Thymus (tissue), 11 donors: ENCODE measurements around the gene ZBTB22. TPM values are rescaled to one million over a fixed set of nuclear protein-coding genes. Genes with fewer than 3 reads are reported as not detected.

Experiments
- DNase-seq, 9 donors: peaks; one replicate each; pipeline ENCODE4 v3.0.0-alpha.2; 2013; ENCODE audit warnings: low spot score in 9 of 9, low read depth in 6 of 9, missing footprints in 1 of 9
- H3K27ac ChIP-seq, 2 donors: one replicate each; pipeline ENCODE4 v1.5.1; 2013; ENCODE audit warnings: control low read depth in 1 of 2, low read depth in 1 of 2, low read length in 1 of 2, mild to moderate bottlenecking in 1 of 2, moderate library complexity in 1 of 2
- H3K27me3 ChIP-seq, 2 donors: one replicate each; pipeline ENCODE4 v1.5.1; 2013; ENCODE audit warnings: low read length in 1 of 2; ENCODE audit not compliant: control insufficient read depth in 2 of 2, insufficient read depth in 1 of 2
- H3K36me3 ChIP-seq, 2 donors: one replicate each; pipeline ENCODE4 v1.5.1; 2013; ENCODE audit warnings: low read length in 1 of 2, mild to moderate bottlenecking in 1 of 2, moderate library complexity in 1 of 2; ENCODE audit not compliant: control insufficient read depth in 2 of 2, insufficient read depth in 2 of 2
- H3K4me1 ChIP-seq, 2 donors: one replicate each; pipeline ENCODE4 v1.5.1; 2013; ENCODE audit warnings: low read length in 2 of 2; ENCODE audit not compliant: control insufficient read depth in 2 of 2, insufficient read depth in 2 of 2
- H3K4me3 ChIP-seq, 2 donors: one replicate each; pipeline ENCODE4 v1.5.1; 2013; ENCODE audit warnings: low read length in 2 of 2, control low read depth in 1 of 2, mild to moderate bottlenecking in 1 of 2
- H3K9me3 ChIP-seq, 2 donors: one replicate each; pipeline ENCODE4 v1.5.1; 2013; ENCODE audit warnings: low read length in 1 of 2, mild to moderate bottlenecking in 1 of 2; ENCODE audit not compliant: control insufficient read depth in 2 of 2, insufficient read depth in 1 of 2
- WGBS: extraction: QIAGEN DNeasy Blood & Tissue Kit; methylation state at CpG from one replicate; pipeline ENCODE4 v1.1.7; 2013; 5-methylcytosine and 5-hydroxymethylcytosine counted together
- polyA plus RNA-seq: library from polyadenylated mRNA; stranded (reverse); fragments of 200-250 nt; gene quantifications from one replicate; pipeline ENCODE4 v1.2.3, GENCODE V29; 2013
- total RNA-seq: library from RNA; stranded (reverse); fragments of 120-200 nt; gene quantifications from one replicate; pipeline ENCODE4 v1.2.4, GENCODE V29; 2013
- donor health status: healthy.

ZBTB22 gene
- total and polyA plus RNA-seq, 2 donors: 10.3 to 15.5 TPM

GRCh38 chr6:33313105-33313708 lies 4.3 kb downstream of the ZBTB22 start:
- Histone ChIP-seq H3K27ac (peak overlapping the region; percentile 92 to 98), H3K4me3 (peak overlapping the region; percentile 65 to 94), H3K9me3 (peaks cover 0 to 4% of the 10 kb centered on the region in 2 donors), H3K4me1 (peaks cover 16 to 36% of the 10 kb centered on the region in 2 donors), H3K36me3 (peaks cover 6 to 32% of the 10 kb centered on the region in 2 donors), H3K27me3 (no peaks in the 10 kb centered on the region)
- peak in 4 of 9 donors; percentile 33 to 69 (median 44) for DNase-seq
- WGBS: under 1% methylated on average over 33 of the region's 33 CpGs

- peaks cover 0 to 4% of the 10 kb centered on the region in 2 donors for H3K9me3 ChIP-seq
- peaks cover 8 to 33% of the 10 kb centered on the region in 2 donors for H3K36me3 ChIP-seq
- H3K27me3 ChIP-seq: no peaks in the 10 kb centered on the region
- peaks cover 16 to 34% of the 10 kb centered on the region in 2 donors for H3K4me1 ChIP-seq
- H3K4me3 ChIP-seq: peak overlapping the region; percentile 65 to 94
- peak overlapping the region; percentile 92 to 98 for H3K27ac ChIP-seq
- DNase-seq: peak in 7 of 9 donors; percentile 62 to 92 (median 79)
- WGBS: 20% methylated on average over 29 of the region's 29 CpGs
Measured at GRCh38 chr6:33312361-33313104, 5.0 kb downstream of the ZBTB22 start.

- DNase-seq: no peak
- H3K4me3 ChIP-seq: no peak overlapping the region
- H3K4me1 ChIP-seq: no peaks in the 10 kb centered on the region
- no peaks in the 10 kb centered on the region for H3K9me3 ChIP-seq
- WGBS: 96% methylated on average over 4 of the region's 4 CpGs
- H3K36me3 ChIP-seq: peaks cover 40 to 70% of the 10 kb centered on the region in 2 donors
- H3K27ac ChIP-seq: no peak overlapping the region
- H3K27me3 ChIP-seq: no peaks in the 10 kb centered on the region
Measured at GRCh38 chr6:33306356-33306755, 11.2 kb downstream of the ZBTB22 start.

- Histone ChIP-seq H3K4me1 (peaks cover under 1 to 5% of the 10 kb centered on the region in 2 donors), H3K27me3 (no peaks in the 10 kb centered on the region), H3K36me3 (peaks cover 38 to 63% of the 10 kb centered on the region in 2 donors), H3K27ac (no peak overlapping the region), H3K4me3 (no peak overlapping the region), H3K9me3 (no peaks in the 10 kb centered on the region)
- no peak for DNase-seq
- 97% methylated on average over 8 of the region's 8 CpGs for WGBS
Measured at GRCh38 chr6:33305052-33305451, 12.5 kb downstream of the ZBTB22 start.

- 97% methylated on average over 16 of the region's 16 CpGs for WGBS
- Histone ChIP-seq H3K9me3 (no peaks in the 10 kb centered on the region), H3K36me3 (peaks cover 38 to 58% of the 10 kb centered on the region in 2 donors), H3K27me3 (no peaks in the 10 kb centered on the region), H3K4me1 (peaks cover 3 to 11% of the 10 kb centered on the region in 2 donors), H3K4me3 (no peak overlapping the region), H3K27ac (no peak overlapping the region)
- no peak for DNase-seq
Measured at GRCh38 chr6:33304216-33304615, 13.3 kb downstream of the ZBTB22 start.

- WGBS: over 99% methylated on average over 3 of the region's 3 CpGs
- Histone ChIP-seq H3K36me3 (peaks cover 37 to 49% of the 10 kb centered on the region in 2 donors), H3K27ac (no peak overlapping the region)
Measured at GRCh38 chr6:33301877-33302276, 15.7 kb downstream of the ZBTB22 start.

GRCh38 chr6:33299237-33299944 lies 18.2 kb downstream of the ZBTB22 start:
- Histone ChIP-seq H3K27ac (peak overlapping the region; percentile 99 to 100), H3K9me3 (peaks cover 0 to 3% of the 10 kb centered on the region in 2 donors), H3K36me3 (peaks cover 42 to 49% of the 10 kb centered on the region in 2 donors), H3K27me3 (no peaks in the 10 kb centered on the region), H3K4me1 (peaks cover 14 to 24% of the 10 kb centered on the region in 2 donors), H3K4me3 (peak overlapping the region; percentile 97 to 98)
- DNase-seq: peak; percentile 83 to 97 (median 91)
- under 1% methylated on average over 54 of the region's 54 CpGs for WGBS

More at GRCh38 chr6:33301877-33302276, 15.7 kb downstream of the ZBTB22 start:
- Histone ChIP-seq H3K27me3 (no peaks in the 10 kb centered on the region), H3K4me1 (peaks cover 12 to 24% of the 10 kb centered on the region in 2 donors), H3K9me3 (no peaks in the 10 kb centered on the region), H3K4me3 (no peak overlapping the region)
- no peak for DNase-seq

GRCh38 chr6:33298773-33299236 lies 18.7 kb downstream of the ZBTB22 start, which contains the start of gene RGL2:
TSS of gene RGL2 (minus strand) at chr6:33298942. CDS start at chr6:33298610, 332 bp downstream.
- no peaks in the 10 kb centered on the region for H3K27me3 ChIP-seq
- peaks cover 0 to 3% of the 10 kb centered on the region in 2 donors for H3K9me3 ChIP-seq
- H3K36me3 ChIP-seq: peaks cover 42 to 49% of the 10 kb centered on the region in 2 donors
- H3K27ac ChIP-seq: peak within 1 kb of the TSS; percentile 99 to 100
- WGBS: under 1% methylated on average over 34 of the region's 34 CpGs
- peaks cover 14 to 24% of the 10 kb centered on the region in 2 donors for H3K4me1 ChIP-seq
- peak within 1 kb of the TSS; percentile 97 to 98 for H3K4me3 ChIP-seq
- DNase-seq: peak in 4 of 9 donors; percentile 55 to 79 (median 67)
